Endothelial cell of umbilical vein (primary cell): ENCODE data around the gene APP. TPM values are rescaled to one million over a fixed set of nuclear protein-coding genes. Genes with fewer than 3 reads are reported as not detected.

Experiments used
- BruUV-seq: library from RNA; stranded (reverse); fragments of 400-500 nt; replicated peaks from 2 replicates; lab custom pipeline; 2021; lab: Mats Ljungman, UMichigan
- CTCF ChIA-PET: fragments of 300-600, 350-600 bp; sonication (Branson Sonifier 250); formaldehyde crosslinking; loops from one replicate; lab custom pipeline; 2021; ENCODE audit warnings: antibody characterized with exemption, inconsistent platforms; lab: Charles Lee
- POLR2A ChIA-PET: fragments of 300-600, 350-600 bp; sonication (Branson Sonifier 250); formaldehyde crosslinking; loops from one replicate; lab custom pipeline; 2021; ENCODE audit warnings: antibody characterized with exemption, inconsistent platforms; lab: Charles Lee
- DNase-seq: peaks from one replicate; pipeline ENCODE4 v3.0.0-alpha.2; 2011; ENCODE audit warnings: low read depth, low spot score
- FAIRE-seq: peaks from 2 replicates; lab custom pipeline; 2011; peaks lifted over from hg19 to GRCh38; lab: Jason Lieb, UNC
- H2AFZ ChIP-seq: 2 replicates; pipeline ENCODE4 v1.6.0; 2012; ENCODE audit warnings: low read depth, low read length, control low read depth, inconsistent platforms
- H3K27ac ChIP-seq: 2 replicates; pipeline ENCODE4 v1.5.1; 2011; ENCODE audit warnings: low read depth, mild to moderate bottlenecking, control low read depth, low read length, moderate library complexity; ENCODE audit not compliant: insufficient read depth
- H3K27me3 ChIP-seq, 2 experiments: 2 replicates each; pipeline versions ENCODE4 v1.6.0 to v1.6.1; 2011; ENCODE audit warnings: low read length in 2 of 2, mixed read lengths in 1 of 2; ENCODE audit not compliant: control insufficient read depth in 2 of 2, insufficient read depth in 2 of 2
- H3K36me3 ChIP-seq, 2 experiments: 2 replicates in 1 of 2; 3 replicates in 1 of 2; pipeline ENCODE4 v1.5.1; 2011; ENCODE audit warnings: low read length in 2 of 2, mild to moderate bottlenecking in 1 of 2, moderate library complexity in 1 of 2; ENCODE audit not compliant: control insufficient read depth in 2 of 2, insufficient read depth in 2 of 2; ENCODE audit errors: extremely low read depth in 1 of 2
- H3K4me1 ChIP-seq: 3 replicates; pipeline ENCODE4 v1.5.1; 2011; ENCODE audit warnings: mild to moderate bottlenecking, low read length; ENCODE audit not compliant: control insufficient read depth, insufficient read depth; ENCODE audit errors: extremely low read depth
- H3K4me2 ChIP-seq: 2 replicates; pipeline ENCODE4 v1.6.1; 2011; ENCODE audit warnings: low read length, control low read depth, mixed read lengths; ENCODE audit not compliant: insufficient read depth
- H3K4me3 ChIP-seq, 3 experiments: fragments of 200-600 bp in 1 of 3; sonication (generic), shearing (Covaris generic) in 1 of 3; replicated peaks in 1 of 3; 2 replicates each; pipeline ENCODE4 v1.5.1; 2011 to 2016; ENCODE audit warnings: control low read depth in 3 of 3, low read length in 3 of 3, mild to moderate bottlenecking in 2 of 3, inconsistent platforms in 1 of 3, low read depth in 1 of 3, moderate library complexity in 1 of 3; ENCODE audit not compliant: insufficient read depth in 1 of 3
- H3K79me2 ChIP-seq: 2 replicates; pipeline ENCODE4 v1.6.0; 2012; ENCODE audit warnings: low read length, inconsistent platforms; ENCODE audit not compliant: control insufficient read depth, insufficient read depth
- H3K9ac ChIP-seq: replicated peaks from 2 replicates; pipeline ENCODE3; 2011; ENCODE audit warnings: low read length, control low read depth; ENCODE audit not compliant: insufficient read depth; ENCODE audit errors: extremely low read depth
- H3K9me1 ChIP-seq: replicated peaks from 3 replicates; pipeline ENCODE4 v1.6.0; 2011; ENCODE audit warnings: mild to moderate bottlenecking, low read length; ENCODE audit not compliant: control insufficient read depth, insufficient read depth; ENCODE audit errors: extremely low read depth
- H3K9me3 ChIP-seq: replicated peaks from 2 replicates; pipeline ENCODE4 v1.5.1; 2012; ENCODE audit warnings: low read length, inconsistent platforms; ENCODE audit not compliant: control insufficient read depth, insufficient read depth
- H4K20me1 ChIP-seq: replicated peaks from 2 replicates; pipeline ENCODE3; 2011; ENCODE audit warnings: mild to moderate bottlenecking, low read length; ENCODE audit not compliant: control insufficient read depth, insufficient read depth; ENCODE audit errors: extremely low read depth
- CTCF ChIP-seq, 2 donors: IDR thresholded peaks; 1 replicate in 1 of 2; 2 replicates in 1 of 2; pipeline ENCODE4 v1.5.1; 2011; ENCODE audit warnings: low read length in 2 of 2, mild to moderate bottlenecking in 2 of 2, moderate library complexity in 2 of 2, control low read depth in 1 of 2, inconsistent platforms in 1 of 2, low read depth in 1 of 2; ENCODE audit not compliant: insufficient read depth in 1 of 2; ENCODE audit errors: extremely low read depth in 1 of 2
- EZH2 ChIP-seq: IDR thresholded peaks from 2 replicates; pipeline ENCODE4 v1.6.1; 2012; ENCODE audit warnings: borderline replicate concordance, low read depth, mild to moderate bottlenecking, moderate library complexity, low read length, inconsistent platforms; ENCODE audit not compliant: severe bottlenecking
- JUN ChIP-seq: IDR thresholded peaks from 2 replicates; pipeline ENCODE4 v1.6.1; 2011; ENCODE audit warnings: borderline replicate concordance, low read depth; ENCODE audit not compliant: insufficient read length, insufficient read depth
- MAX ChIP-seq: IDR thresholded peaks from 2 replicates; pipeline ENCODE4 v1.6.1; 2011; ENCODE audit not compliant: insufficient read depth, insufficient read length
- MYC ChIP-seq: IDR thresholded peaks from one replicate; pipeline ENCODE4 v1.6.1; 2011; ENCODE audit warnings: mild to moderate bottlenecking, low read depth, low read length
- POLR2A ChIP-seq: IDR thresholded peaks from 2 replicates; pipeline ENCODE4 v1.6.1; 2012; ENCODE audit warnings: low read depth, mild to moderate bottlenecking, control low read depth, low read length
- POLR2AphosphoS5 ChIP-seq: IDR thresholded peaks from 2 replicates; pipeline ENCODE4 v1.6.1; 2012; ENCODE audit warnings: low read depth, mild to moderate bottlenecking, control low read depth, low read length, moderate library complexity; ENCODE audit not compliant: insufficient read depth
- dilution Hi-C: fragments of 300-500 bp; cut with MboI; formaldehyde crosslinking; loops from one replicate; pipeline ENCODE4 v1.15.0; 2019; ENCODE audit warnings: low sequenced_read_pairs; ENCODE audit not compliant: extremely low pct_ligation_motif_present
- intact Hi-C: fragments of 100-400 bp; cut with micrococcal nuclease; formaldehyde crosslinking; loops from one replicate; pipeline ENCODE4 v1.10.0; 2022
- polyA plus RNA-seq, 4 experiments: library from polyadenylated mRNA; depleted of rRNA in 3 of 4; stranded (reverse) in 3 of 4; unstranded in 1 of 4; fragments of >200 nt; gene quantifications; 2 replicates each; pipeline versions ENCODE4 v1.2.1 to v1.2.3, GENCODE V29; 2011 to 2012; ENCODE audit warnings: missing spikeins in 1 of 4
- total RNA-seq: library from RNA; stranded (reverse); gene quantifications from 2 replicates; pipeline ENCODE4 v1.2.3, GENCODE V29; 2021

APP gene
- total and polyA plus RNA-seq, 2 donors (not counting 3 experiments of a cell fraction or from before 2014, with no cell fraction given), result 914 to 928 TPM

GRCh38 chr21:25938658-25939395 is 231.7 kb downstream of the APP start:
- no peaks in the 10 kb centered on the region for H4K20me1 ChIP-seq
- H2AFZ ChIP-seq, result no peak overlapping the region
- H3K9me3 ChIP-seq, result no peaks in the 10 kb centered on the region
- FAIRE-seq (peak; percentile 62), DNase-seq (peak; percentile 57)
- H3K9ac ChIP-seq, result no peak overlapping the region
- ChIA-PET POLR2A (no interaction called here), CTCF (interaction anchor here (0.6 kb wide), 1 partner anchor 23 kb away, joined by 3 read pairs; no protein-coding TSS in a partner anchor)
- peak overlapping the region; percentile 40 for H3K27ac ChIP-seq
- H3K36me3 ChIP-seq, result no peaks in the 10 kb centered on the region
- peak overlapping the region; percentile 17 for H3K4me2 ChIP-seq
- peaks cover 33% of the 10 kb centered on the region for H3K79me2 ChIP-seq
- dilution Hi-C loops, result no loop called here
- intact Hi-C loops, result no loop called here
- no peaks in the 10 kb centered on the region for H3K9me1 ChIP-seq
- TF ChIP-seq EZH2, result no peak
- no peak for TF ChIP-seq JUN
- no peak for TF ChIP-seq POLR2A
- TF ChIP-seq MAX, result no peak
- no peak for TF ChIP-seq MYC
- no peak for TF ChIP-seq POLR2AphosphoS5
- TF ChIP-seq CTCF (IDR thresholded peaks at IDR 0.05; ENCODE audit: extremely low read depth in 1 of 2, insufficient read depth in 1 of 2, low read depth in 1 of 2, low read length in 2 of 2), result no peak
- H3K27me3 ChIP-seq, result no peaks in the 10 kb centered on the region
- no peak overlapping the region for H3K4me3 ChIP-seq
- peaks cover 65% of the 10 kb centered on the region for H3K4me1 ChIP-seq
- BruUV-seq, result no TSS peak
